GM21576 (cell line): ENCODE measurements around the gene SUGP1.
"Not testable (repeated sequence)": the region's sequence is repeated elsewhere in the genome, so short reads cannot be mapped to it uniquely, and the experiment has no call there.

Experiments
- ATAC-seq: cut with Tn5 transposase; IDR thresholded peaks from one replicate; pipeline ENCODE4 v1.9.1; 2021; ENCODE audit warnings: mild to moderate bottlenecking, moderate library complexity; ENCODE audit not compliant: unreplicated experiment

The SUGP1 gene

DNA sequence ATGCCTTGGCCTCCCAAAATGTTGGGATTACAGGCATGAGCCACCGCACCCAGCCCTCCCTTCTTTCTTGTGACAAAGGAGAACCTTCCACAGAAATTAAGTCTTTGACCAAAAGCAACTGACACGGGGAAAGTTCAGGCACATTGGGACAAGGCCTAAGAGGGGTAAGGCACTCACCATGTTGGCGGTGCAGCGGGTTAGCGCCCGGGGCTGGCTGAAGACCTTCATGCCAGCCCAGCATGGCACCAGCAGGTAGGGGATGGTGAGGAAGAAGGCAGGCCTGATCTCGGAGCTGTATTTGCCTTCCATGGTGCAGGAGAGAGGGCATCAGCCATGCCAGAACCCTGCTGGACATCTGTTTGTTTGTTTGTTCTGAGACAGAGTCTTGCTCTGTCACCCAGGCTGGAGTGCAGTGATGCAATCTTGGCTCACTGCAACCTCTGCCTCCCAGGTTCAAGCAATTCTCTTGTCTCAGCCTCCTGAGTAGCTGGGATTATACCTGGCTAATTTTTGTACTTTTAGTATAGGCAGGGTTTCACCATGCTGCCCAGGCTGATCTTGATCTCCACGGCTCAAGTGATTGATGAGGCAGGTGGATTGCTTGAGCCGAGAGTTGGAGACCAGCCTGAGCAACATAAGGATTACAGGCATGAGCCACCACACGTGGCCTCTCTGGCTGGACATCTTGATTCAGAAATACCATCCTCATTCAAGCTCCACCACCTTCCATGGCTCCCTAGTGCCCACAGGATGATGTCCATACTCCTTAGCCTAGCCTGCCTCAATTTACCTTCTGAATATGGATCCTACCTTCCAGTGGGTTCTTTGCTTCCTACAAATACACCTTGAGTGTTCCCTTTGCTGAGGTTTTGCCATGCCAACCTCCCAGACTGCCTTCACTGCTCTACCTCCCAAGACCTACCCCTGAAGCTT, 51.6 kb downstream of the SUGP1 start:
- ATAC-seq, result no peak

- ATAC-seq, result no peak
Observed at GRCh38 chr19:19267305-19267704, 53.0 kb downstream of the SUGP1 start.

DNA sequence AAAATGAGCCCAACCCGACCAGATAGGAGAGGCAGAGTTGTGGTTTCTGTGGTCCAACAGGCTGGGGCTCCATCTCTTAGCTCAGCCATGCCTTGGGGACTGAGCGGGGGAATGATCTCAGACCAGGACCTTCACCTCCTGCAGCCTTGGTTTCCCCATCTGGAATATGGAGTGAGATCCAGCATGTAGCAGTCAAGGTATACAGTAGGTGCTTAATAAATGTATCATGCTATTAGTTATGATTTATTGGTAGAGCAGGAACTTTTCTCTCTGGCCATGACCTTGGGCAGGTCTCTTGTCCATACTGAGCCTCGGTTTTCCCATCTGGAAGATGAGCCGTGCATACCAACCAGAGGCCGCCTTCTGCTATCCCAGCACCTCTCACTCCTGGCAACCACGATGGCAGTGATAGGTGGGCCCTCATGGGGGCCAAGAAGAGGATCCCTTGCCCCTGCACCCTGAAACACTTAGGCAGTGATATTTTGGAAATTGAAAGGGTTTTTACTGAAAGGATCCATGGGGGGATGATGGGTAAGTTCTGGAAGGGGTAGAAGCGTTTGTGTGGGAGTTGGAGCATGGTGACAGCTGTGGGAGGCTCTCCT, 56.3 kb downstream of the SUGP1 start:
- no peak for ATAC-seq

GRCh38 chr19:19262190-19263057, 57.9 kb downstream of the SUGP1 start:
- ATAC-seq, result no peak

GRCh38 chr19:19261350-19262189, 58.7 kb downstream of the SUGP1 start:
- no peak for ATAC-seq

DNA sequence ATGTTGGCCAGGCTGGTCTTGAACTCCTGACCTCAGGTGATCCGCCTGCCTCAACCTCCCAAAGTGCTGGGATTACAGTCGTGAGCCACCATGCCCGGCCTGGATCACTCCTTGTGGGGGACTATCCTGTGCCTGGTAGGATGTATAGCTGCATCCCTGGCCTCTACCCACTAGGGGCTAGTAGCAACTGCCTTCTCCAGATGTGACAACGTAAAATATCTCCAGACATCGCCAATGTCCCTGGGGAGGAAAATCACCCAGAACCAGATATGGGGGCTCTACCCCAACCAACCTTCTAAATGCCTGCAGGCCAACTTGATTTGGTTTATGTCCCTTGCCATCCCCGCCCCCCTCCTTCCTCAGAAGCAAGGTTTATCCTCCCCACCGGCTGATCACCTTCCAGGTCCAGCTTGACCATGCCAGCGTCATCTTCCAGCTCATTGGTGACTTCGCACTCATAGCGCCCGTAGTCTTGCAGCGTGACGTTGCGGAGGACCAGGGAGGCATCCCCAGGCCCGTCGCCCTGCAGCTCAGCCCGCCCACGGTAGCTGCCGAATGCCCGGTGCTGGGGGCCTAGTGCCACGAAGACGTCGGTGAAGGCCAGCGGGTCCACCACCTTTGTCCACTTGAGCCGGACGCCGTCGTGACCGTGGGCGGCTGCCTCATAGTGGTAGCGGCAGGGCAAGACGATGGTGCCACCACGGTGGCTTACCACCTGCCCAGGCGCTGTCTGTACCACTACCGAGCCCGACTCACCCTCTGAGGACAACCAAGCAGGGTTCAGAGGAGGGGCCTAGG, 59.7 kb downstream of the SUGP1 start:
- no peak for ATAC-seq

DNA sequence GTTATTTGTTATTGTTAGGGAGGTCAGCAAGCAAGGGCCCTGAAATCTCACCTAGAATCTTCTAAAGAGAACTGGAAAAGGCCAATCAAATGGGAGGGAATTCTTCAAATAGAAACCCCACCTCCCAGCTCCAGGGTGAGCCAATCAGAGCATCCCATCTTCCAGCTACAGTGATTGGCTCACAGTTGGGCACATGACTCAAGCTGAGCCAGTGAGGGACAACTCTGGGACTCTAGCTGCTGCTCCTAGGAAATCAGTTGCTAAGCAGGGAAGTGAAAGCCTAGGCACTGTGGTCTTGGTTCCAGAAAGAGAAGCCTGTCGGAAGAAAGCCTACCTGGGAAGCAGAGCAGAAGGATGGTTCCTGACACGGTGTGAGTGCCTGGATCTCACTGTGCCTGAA, 60.6 kb downstream of the SUGP1 start:
- no peak for ATAC-seq

DNA sequence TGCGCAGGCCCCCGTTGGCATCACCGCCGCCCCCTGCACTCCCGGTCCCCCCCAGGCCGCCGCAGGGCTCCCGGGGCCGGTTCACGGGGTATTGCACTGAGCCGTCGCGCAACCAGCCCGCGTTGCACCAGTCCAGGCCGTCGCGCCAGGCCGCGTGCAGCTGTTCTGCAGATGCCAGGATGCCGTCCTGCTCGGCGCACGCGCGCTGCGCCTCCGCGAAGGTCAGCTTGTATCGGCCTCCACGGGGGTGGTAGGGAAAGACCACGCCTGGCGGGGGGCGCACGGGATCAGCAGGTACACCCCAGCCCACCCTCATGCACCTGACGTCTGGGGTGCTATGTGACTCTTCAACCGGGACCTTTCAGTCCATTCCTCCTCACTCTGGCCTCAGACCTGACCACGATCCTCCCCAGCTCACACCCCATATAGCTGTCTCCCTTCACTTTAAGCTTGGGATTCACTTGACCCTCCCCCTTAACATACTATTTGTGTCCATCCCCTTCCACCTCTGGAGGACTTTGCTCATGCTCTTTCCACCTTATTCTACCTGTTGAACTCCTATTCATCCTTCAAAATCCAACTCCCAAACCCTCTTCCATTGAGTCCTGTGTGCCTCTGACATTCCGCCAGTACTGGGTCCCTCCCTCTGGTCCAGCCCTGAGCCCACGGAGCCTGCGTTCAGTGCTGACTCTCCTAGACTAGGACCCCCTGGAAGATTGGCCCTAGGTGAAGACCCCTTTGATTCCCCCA, 61.5 kb downstream of the SUGP1 start:
- ATAC-seq, result no peak

DNA sequence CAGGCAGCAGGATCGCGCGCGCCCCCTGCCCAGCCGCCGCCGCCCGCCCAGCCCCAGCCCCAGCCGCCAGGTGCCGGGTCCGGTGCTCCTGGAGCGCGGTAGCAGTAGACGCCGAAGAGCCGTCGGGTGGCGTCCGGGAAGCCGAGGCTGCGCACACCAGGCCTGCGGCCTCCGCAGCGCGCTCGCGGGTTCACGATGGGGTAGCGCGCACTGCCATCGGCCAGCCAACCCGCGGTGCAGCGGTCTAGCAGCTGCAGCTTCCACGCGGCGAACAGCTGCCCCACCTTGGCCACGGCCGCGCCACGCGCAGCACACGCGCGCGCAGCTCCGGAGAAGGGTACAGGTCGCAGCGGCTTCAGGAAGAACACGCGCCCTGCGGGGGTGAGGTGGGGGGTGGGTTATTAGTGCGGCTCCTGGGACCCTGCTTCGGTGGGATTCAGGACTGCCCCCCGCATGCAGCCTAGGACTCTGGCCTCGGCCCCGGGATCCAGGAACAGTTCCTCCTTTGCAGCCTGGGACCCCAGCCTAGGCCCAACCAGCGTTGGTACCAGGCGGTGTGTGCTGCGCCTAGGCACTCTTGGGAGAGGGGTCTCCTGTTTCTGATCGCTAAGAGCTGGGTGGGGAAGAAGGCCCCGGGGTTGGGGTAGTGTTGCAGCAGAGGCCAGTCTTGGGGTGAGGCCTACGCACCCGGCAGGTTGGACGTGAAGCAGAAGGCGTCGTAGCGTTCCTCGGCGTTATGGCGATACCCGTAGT, 62.3 kb downstream of the SUGP1 start:
- no peak for ATAC-seq

DNA sequence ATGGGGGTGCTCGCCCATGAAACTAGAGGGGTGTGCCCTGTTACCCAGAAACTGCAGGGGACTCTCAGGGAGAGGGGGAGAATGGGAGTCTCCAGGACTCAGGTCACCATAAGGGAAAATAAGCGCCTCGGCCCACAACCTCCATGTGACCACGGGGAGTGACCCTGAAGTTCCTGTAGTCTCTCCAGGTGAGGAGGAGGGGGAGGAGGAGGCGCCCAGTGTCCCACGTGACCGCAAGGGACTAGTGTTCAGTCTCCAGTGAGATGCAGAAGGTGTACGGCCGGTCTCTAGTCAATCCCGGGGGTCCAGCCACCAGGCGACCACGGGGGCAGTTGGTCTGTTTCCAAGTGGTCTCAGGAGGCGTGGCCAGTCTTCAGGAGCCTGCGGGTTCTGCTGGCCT, 63.2 kb downstream of the SUGP1 start:
- no peak for ATAC-seq

DNA sequence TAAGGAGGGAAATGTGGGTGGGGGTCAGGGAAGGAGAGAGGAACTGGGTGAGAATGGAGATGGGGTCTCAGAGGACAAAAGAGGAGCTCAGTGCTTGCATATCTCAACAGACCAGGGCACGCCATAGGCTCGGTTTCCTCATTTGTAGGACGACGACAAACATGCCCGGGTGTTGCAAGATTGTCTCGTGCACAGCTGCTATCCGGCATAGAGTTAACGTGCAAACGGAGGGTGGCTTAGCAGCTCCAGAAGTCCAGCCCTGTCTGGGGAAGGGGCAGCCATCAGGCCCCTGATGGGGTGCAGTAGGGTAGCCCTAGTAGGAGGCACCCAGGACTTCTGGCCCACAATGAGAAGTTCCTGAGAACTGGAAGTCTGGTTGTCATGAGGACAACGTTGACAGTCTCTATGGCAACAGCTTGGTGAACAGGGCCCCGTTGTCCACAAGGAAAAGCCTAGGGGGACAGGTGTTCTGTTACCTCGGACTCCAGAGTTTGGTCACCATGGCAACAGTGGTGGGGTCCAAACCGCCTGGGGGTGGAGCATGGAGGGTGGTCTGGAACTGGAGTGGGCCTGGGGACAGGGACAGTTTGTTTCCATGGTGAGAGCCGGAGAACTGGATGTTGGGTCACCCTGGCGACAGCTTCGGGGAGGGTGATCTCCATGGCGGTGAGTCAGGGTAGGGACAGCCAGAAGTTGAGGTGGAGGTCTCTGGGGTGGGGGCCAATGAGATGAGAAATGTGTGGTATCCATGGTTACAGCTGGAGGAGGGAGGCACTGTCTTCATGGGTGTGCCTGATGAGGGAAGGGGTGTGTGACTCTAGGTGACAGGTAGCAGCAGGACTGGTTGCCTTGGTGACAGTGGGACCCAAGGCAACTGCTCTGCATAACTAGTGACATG, 64.0 kb downstream of the SUGP1 start:
- no peak for ATAC-seq

DNA sequence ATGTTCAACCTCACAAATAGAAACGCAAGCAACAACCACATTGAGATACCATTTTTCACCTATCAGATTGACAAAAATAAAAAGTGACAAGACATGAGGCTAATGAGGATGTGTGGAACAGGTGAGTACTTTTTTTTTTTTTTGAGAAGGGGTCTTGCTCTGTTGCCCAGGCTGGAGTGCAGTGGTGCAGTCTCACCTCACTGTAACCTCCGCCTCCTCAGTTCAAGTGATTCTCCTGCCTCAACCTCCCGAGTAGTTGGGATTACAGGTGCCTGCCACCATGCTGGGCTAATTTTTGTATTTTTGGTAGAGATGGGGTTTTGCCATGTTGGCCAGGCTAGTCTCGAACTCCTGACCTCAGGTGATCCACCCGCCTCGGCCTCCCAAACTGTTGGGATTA, 66.9 kb downstream of the SUGP1 start:
- ATAC-seq, result not testable (repeated sequence)

DNA sequence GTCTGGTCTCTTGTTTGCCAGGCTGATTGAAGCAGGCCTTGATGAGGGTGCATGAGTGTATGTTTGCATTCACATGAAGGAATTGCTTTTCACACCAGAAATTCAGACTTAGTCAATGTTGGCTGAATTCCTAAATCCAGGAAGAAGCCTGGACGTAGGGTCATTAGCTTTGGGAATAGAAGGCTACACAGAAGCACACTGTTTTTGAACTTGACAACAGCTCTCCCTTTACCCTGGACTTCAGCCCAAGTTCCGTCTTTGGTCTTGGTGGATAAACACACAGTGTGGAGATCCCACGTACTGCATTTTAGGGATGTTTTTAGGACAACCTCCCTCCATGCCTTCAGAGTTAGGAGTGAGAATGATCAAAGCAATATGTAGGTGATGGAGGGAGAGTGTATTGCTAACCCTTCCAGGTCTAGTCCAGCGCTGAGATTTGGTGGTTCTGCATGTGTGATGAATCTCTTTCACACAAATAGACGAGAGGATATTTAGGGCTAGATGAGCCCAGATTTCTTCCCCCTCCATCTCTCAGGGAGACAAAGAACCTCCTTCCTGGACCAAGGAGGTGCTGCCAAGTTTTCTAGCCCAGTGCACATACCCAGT, 70.0 kb downstream of the SUGP1 start:
- no peak for ATAC-seq

- ATAC-seq, result no peak
Observed at GRCh38 chr19:19240476-19240875, 79.8 kb downstream of the SUGP1 start.

DNA sequence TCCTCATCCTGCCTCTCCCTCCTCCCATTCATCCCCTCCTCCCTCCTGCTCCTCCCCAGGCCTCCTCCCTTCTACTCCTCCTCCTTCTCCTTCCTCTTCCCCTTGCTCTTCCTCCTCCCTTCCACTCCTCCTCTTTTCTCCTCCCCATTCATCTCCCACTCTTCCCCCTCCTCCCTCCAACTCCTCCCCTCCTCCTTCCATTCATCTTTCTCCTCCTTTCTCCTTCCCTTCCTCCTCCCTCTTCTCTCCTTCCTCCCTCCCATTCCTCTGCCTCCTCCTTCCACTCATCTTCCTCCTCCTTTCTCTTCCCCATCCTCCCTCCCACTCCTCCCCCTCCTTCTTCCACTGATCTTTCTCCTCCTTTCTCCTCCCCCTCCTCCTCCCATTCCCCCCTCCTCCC, 80.6 kb downstream of the SUGP1 start:
- ATAC-seq, result no peak

- no peak for ATAC-seq
Observed at GRCh38 chr19:19238126-19238894, 82.0 kb downstream of the SUGP1 start.
